Hepatocyte (in vitro differentiated cells): ENCODE data around the gene AOC3. TPM values are rescaled to one million over a fixed set of nuclear protein-coding genes. Genes with fewer than 3 reads are reported as not detected.
"Not testable (repeated sequence)": the region's sequence is repeated elsewhere in the genome, so short reads cannot be mapped to it uniquely, and the experiment has no call there.

Experiments
- DNase-seq: peaks from one replicate; pipeline ENCODE4 v3.0.0-alpha.2; 2016; ENCODE audit warnings: low spot score
- H2AFZ ChIP-seq: fragments of 200-600 bp; sonication (generic); 2 replicates; pipeline ENCODE4 v1.6.0; 2016; ENCODE audit warnings: antibody characterized with exemption, mild to moderate bottlenecking
- H3K27ac ChIP-seq: fragments of 200-600 bp; sonication (generic); 2 replicates; pipeline ENCODE4 v1.5.1; 2016; ENCODE audit warnings: mild to moderate bottlenecking
- H3K27me3 ChIP-seq: fragments of 200-600 bp; sonication (generic); 2 replicates; pipeline ENCODE4 v1.6.1; 2016
- H3K36me3 ChIP-seq: fragments of 200-600 bp; sonication (generic); replicated peaks from 2 replicates; pipeline ENCODE4 v1.5.1; 2016; ENCODE audit warnings: low read depth; ENCODE audit not compliant: insufficient read depth
- H3K4me1 ChIP-seq: fragments of 200-600 bp; sonication (generic); 2 replicates; pipeline ENCODE4 v1.5.1; 2016; ENCODE audit warnings: mild to moderate bottlenecking, moderate library complexity; ENCODE audit not compliant: insufficient read depth
- H3K4me2 ChIP-seq: fragments of 200-600 bp; sonication (generic); 2 replicates; pipeline ENCODE4 v1.6.0; 2016
- H3K4me3 ChIP-seq: fragments of 200-600 bp; sonication (generic); 2 replicates; pipeline ENCODE4 v1.5.1; 2016; ENCODE audit warnings: mild to moderate bottlenecking
- H3K79me2 ChIP-seq: fragments of 200-600 bp; sonication (generic); 2 replicates; pipeline ENCODE4 v1.6.0; 2017; ENCODE audit warnings: mild to moderate bottlenecking
- H3K9me2 ChIP-seq: fragments of 200-600 bp; sonication (generic); replicated peaks from 2 replicates; pipeline ENCODE4 v1.6.0; 2017; ENCODE audit warnings: mild to moderate bottlenecking; ENCODE audit not compliant: insufficient read depth
- H3K9me3 ChIP-seq: fragments of 200-600 bp; sonication (generic); 2 replicates; pipeline ENCODE4 v1.5.1; 2016; ENCODE audit warnings: low read depth, mild to moderate bottlenecking
- H4K20me1 ChIP-seq: fragments of 200-600 bp; sonication (generic); 2 replicates; pipeline ENCODE4 v1.6.0; 2016; ENCODE audit warnings: mild to moderate bottlenecking; ENCODE audit not compliant: insufficient read depth, poor library complexity, severe bottlenecking
- EZH2 ChIP-seq: fragments of 200-600 bp; sonication (generic); IDR thresholded peaks from 2 replicates; pipeline ENCODE4 v1.6.1; 2016; ENCODE audit warnings: antibody characterized with exemption, mild to moderate bottlenecking, borderline replicate concordance
- EZH2phosphoT487 ChIP-seq: fragments of 200-600 bp; sonication (generic); IDR thresholded peaks from one replicate; pipeline ENCODE4 v1.6.1; 2018; ENCODE audit warnings: antibody characterized with exemption, mild to moderate bottlenecking, low read depth, moderate library complexity; ENCODE audit not compliant: unreplicated experiment, severe bottlenecking
- WGBS: methylation state at CpG from one replicate; pipeline ENCODE4 v1.1.6; 2016; ENCODE audit warnings: low lambda C conversion rate; ENCODE audit errors: missing lambda C conversion rate; 5-methylcytosine and 5-hydroxymethylcytosine counted together
- polyA plus RNA-seq: library from polyadenylated mRNA; unstranded; fragments of >200 nt; fragmentation: Nextera tagmentation; extraction: Ambion mirVana; gene quantifications from 2 replicates; pipeline ENCODE4 v1.2.1, GENCODE V29; 2016
- total RNA-seq: library from RNA; depleted of rRNA; stranded (reverse); fragments of >200 nt; gene quantifications from 2 replicates; pipeline ENCODE4 v1.2.3, GENCODE V29; 2014
- TF ChIP-seq, protein P1 (sequence below): fragments of 200-600 bp; sonication (generic); IDR thresholded peaks from 2 replicates; pipeline ENCODE4 v1.5.1; 2016; ENCODE audit warnings: antibody characterized with exemption, mild to moderate bottlenecking; ENCODE audit not compliant: poor library complexity

AOC3 gene
- total and polyA plus RNA-seq, 2 experiments from 2014 or later, result 1.9 to 2.5 TPM

DNA sequence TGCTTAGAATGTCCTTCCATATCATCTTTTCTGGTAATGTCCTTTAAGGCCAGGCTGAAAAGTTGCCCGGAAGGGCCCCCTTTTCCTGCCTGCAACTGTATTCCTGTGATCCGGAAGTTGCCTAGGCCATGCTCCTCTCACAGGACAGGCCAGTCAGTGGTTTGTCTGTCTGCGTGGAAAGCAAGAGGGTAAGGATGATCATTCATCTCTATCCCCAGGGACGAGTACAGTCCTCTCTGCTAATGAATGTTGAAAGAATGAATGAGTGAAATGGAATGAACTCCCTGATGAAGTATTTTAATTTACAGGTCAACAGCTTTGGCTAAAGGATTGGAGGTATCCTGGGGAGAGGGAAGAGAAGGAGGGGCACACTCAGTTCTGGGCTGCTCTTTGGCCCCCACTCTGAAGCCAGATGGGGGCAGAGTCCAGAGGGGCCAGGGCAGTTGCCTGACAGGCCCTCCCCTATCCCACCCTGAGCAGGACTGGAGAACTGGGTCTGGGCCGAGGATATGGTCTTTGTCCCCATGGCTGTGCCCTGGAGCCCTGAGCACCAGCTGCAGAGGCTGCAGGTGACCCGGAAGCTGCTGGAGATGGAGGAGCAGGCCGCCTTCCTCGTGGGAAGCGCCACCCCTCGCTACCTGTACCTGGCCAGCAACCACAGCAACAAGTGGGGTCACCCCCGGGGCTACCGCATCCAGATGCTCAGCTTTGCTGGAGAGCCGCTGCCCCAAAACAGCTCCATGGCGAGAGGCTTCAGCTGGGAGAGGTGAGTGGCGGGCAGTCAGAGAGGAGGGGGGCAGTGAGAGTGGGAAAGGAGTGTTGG lies 3.2 kb downstream of the AOC3 start:
- no peaks in the 10 kb centered on the region for H4K20me1 ChIP-seq
- no peaks in the 10 kb centered on the region for H3K4me1 ChIP-seq
- no peaks in the 10 kb centered on the region for H3K36me3 ChIP-seq
- no peak overlapping the region for H2AFZ ChIP-seq
- H3K27me3 ChIP-seq, result peaks cover 6% of the 10 kb centered on the region
- H3K9me3 ChIP-seq, result no peaks in the 10 kb centered on the region
- 88% methylated on average over 14 of the region's 15 CpGs for WGBS
- TF ChIP-seq, protein P1, sequence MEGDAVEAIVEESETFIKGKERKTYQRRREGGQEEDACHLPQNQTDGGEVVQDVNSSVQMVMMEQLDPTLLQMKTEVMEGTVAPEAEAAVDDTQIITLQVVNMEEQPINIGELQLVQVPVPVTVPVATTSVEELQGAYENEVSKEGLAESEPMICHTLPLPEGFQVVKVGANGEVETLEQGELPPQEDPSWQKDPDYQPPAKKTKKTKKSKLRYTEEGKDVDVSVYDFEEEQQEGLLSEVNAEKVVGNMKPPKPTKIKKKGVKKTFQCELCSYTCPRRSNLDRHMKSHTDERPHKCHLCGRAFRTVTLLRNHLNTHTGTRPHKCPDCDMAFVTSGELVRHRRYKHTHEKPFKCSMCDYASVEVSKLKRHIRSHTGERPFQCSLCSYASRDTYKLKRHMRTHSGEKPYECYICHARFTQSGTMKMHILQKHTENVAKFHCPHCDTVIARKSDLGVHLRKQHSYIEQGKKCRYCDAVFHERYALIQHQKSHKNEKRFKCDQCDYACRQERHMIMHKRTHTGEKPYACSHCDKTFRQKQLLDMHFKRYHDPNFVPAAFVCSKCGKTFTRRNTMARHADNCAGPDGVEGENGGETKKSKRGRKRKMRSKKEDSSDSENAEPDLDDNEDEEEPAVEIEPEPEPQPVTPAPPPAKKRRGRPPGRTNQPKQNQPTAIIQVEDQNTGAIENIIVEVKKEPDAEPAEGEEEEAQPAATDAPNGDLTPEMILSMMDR, result no peak
- TF ChIP-seq EZH2 (no peak), EZH2phosphoT487 (no peak)
- no peak overlapping the region for H3K27ac ChIP-seq
- no peaks in the 10 kb centered on the region for H3K79me2 ChIP-seq
- DNase-seq, result no peak
- H3K9me2 ChIP-seq, result no peaks in the 10 kb centered on the region
- no peak overlapping the region for H3K4me3 ChIP-seq
- no peak overlapping the region for H3K4me2 ChIP-seq

DNA sequence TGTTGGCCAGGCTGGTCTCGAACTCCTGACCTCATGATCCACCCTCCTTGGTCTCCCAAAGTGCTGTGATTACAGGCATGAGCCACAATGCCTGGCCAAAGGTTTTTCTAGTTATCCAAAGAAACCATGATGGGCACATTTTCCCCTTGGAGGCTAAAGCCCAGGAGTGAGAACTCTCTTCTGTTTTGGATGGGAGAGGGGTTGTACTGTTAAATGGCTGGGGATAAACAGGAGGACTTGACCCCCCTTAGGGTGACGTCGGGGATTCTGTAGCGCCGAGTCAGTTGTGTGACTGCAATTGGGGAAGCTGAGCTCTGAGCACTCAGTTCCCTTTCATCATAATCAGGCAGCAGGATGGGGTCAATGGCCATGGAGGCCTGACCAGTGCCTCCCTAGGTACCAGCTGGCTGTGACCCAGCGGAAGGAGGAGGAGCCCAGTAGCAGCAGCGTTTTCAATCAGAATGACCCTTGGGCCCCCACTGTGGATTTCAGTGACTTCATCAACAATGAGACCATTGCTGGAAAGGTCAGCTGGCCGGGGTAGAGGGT lies 4.1 kb downstream of the AOC3 start:
- Histone ChIP-seq H3K79me2 (no peaks in the 10 kb centered on the region), H3K9me3 (no peaks in the 10 kb centered on the region), H3K4me2 (no peak overlapping the region), H3K27me3 (no peaks in the 10 kb centered on the region), H3K4me3 (no peak overlapping the region), H3K36me3 (no peaks in the 10 kb centered on the region), H3K27ac (no peak overlapping the region), H3K4me1 (no peaks in the 10 kb centered on the region), H3K9me2 (no peaks in the 10 kb centered on the region), H4K20me1 (no peaks in the 10 kb centered on the region), H2AFZ (no peak overlapping the region)
- TF ChIP-seq, protein P1, result no peak
- TF ChIP-seq EZH2phosphoT487 (no peak), EZH2 (no peak)
- 89% methylated on average over 8 of the region's 8 CpGs for WGBS
- no peak for DNase-seq

DNA sequence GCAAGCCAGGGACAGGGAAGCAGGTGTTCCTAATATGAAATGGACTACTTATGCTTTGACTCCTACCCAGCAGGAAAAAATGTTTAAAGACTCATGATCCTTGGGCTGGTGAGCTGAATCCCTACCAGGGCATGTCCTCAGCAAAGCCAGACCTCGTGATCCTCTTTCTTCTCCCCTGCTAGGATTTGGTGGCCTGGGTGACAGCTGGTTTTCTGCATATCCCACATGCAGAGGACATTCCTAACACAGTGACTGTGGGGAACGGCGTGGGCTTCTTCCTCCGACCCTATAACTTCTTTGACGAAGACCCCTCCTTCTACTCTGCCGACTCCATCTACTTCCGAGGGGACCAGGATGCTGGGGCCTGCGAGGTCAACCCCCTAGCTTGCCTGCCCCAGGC lies 5.1 kb downstream of the AOC3 start:
- not testable (repeated sequence) for H3K27ac ChIP-seq, H3K36me3 ChIP-seq, H3K9me3 ChIP-seq, DNase-seq, H4K20me1 ChIP-seq, H3K27me3 ChIP-seq, H2AFZ ChIP-seq, H3K4me2 ChIP-seq, H3K79me2 ChIP-seq, H3K9me2 ChIP-seq, H3K4me3 ChIP-seq, H3K4me1 ChIP-seq
- WGBS, result 91% methylated on average over 5 of the region's 8 CpGs

DNA sequence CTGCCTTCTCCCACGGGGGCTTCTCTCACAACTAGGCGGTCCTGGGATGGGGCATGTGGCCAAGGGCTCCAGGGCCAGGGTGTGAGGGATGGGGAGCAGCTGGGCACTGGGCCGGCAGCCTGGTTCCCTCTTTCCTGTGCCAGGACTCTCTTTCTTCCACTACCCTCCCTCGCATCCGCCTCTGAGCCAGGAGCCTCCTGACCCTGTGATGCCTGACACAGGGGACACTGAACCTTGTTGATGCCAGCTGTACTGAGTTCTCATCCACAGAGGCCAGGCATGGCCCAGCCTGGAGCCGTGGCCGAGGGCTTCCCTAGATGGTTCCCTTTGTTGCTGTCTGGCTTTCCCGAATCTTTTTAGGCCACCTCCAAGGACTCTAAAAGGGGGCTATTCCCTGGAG lies 5.5 kb downstream of the AOC3 start:
- not testable (repeated sequence) for H3K9me3 ChIP-seq, H3K79me2 ChIP-seq, H2AFZ ChIP-seq, H3K4me2 ChIP-seq, DNase-seq, H3K4me3 ChIP-seq, H3K27me3 ChIP-seq, H3K4me1 ChIP-seq, H3K36me3 ChIP-seq, H3K27ac ChIP-seq, H3K9me2 ChIP-seq, H4K20me1 ChIP-seq
- 95% methylated on average over 7 of the region's 8 CpGs for WGBS
